HepG2 (cell line): ENCODE results near the gene C11orf68. TPM values are rescaled to one million over a fixed set of nuclear protein-coding genes. Genes with fewer than 3 reads are reported as not detected.

ENCODE experiments used
- FOSL2 ChIP-seq: sonication (generic); formaldehyde crosslinking; IDR thresholded peaks from 2 replicates; pipeline ENCODE4 v1.4.0; 2020; ENCODE audit warnings: missing genetic modification reagents
- HNRNPUL1 ChIP-seq: fragments of 200-400 bp; formaldehyde crosslinking; IDR thresholded peaks from 2 replicates; pipeline ENCODE4 v1.6.1; 2017; ENCODE audit warnings: low read depth, mild to moderate bottlenecking, low read length, moderate library complexity
- HOXD1 ChIP-seq: sonication (generic); formaldehyde crosslinking; IDR thresholded peaks from 2 replicates; pipeline ENCODE4 v1.5.0; 2020; ENCODE audit warnings: missing genetic modification reagents
- MED13 ChIP-seq: sonication (generic); formaldehyde crosslinking; IDR thresholded peaks from 2 replicates; pipeline ENCODE4 v1.5.0; 2020; ENCODE audit warnings: missing genetic modification reagents
- MYNN ChIP-seq: sonication (generic); formaldehyde crosslinking; IDR thresholded peaks from 2 replicates; pipeline ENCODE4 v1.4.0; 2020; ENCODE audit warnings: mild to moderate bottlenecking, low read depth, missing genetic modification reagents
- NFKB2 ChIP-seq: sonication (generic); formaldehyde crosslinking; IDR thresholded peaks from 2 replicates; pipeline ENCODE4 v1.4.0; 2020; ENCODE audit warnings: missing genetic modification reagents, borderline replicate concordance
- PCBP2 ChIP-seq: fragments of 200-400 bp; formaldehyde crosslinking; optimal IDR thresholded peaks from 2 replicates; pipeline ENCODE3; 2018; ENCODE audit warnings: low read length, low read depth; ENCODE audit not compliant: poor library complexity, severe bottlenecking
- RBM22 ChIP-seq: fragments of 200-400 bp; formaldehyde crosslinking; optimal IDR thresholded peaks from 2 replicates; pipeline ENCODE3; 2017; ENCODE audit warnings: mild to moderate bottlenecking, low read length, moderate library complexity
- RFX5 ChIP-seq: IDR thresholded peaks from 2 replicates; pipeline ENCODE4 v1.6.1; 2011; ENCODE audit warnings: low read depth, low read length, improper control_type of control experiment
- SALL1 ChIP-seq: sonication (generic); formaldehyde crosslinking; IDR thresholded peaks from 2 replicates; pipeline ENCODE4 v1.8.0; 2022; ENCODE audit warnings: mild to moderate bottlenecking, missing genetic modification reagents
- TARDBP ChIP-seq: sonication (generic); formaldehyde crosslinking; IDR thresholded peaks from 2 replicates; pipeline ENCODE4 v1.8.0; 2022; ENCODE audit warnings: mild to moderate bottlenecking, missing genetic modification reagents
- TCF7 ChIP-seq: sonication (generic); IDR thresholded peaks from 2 replicates; pipeline ENCODE4 v1.6.1; 2016; ENCODE audit warnings: antibody characterized with exemption, low read depth
- TRAFD1 ChIP-seq: sonication (generic); formaldehyde crosslinking; IDR thresholded peaks from 2 replicates; pipeline ENCODE4 v1.5.1; 2020; ENCODE audit warnings: missing genetic modification reagents, mild to moderate bottlenecking, borderline replicate concordance
- XBP1 ChIP-seq: sonication (generic); formaldehyde crosslinking; IDR thresholded peaks from 2 replicates; pipeline ENCODE4 v1.5.0; 2020; ENCODE audit warnings: missing genetic modification reagents
- ZNF205 ChIP-seq: IDR thresholded peaks from 2 replicates; pipeline ENCODE4 v1.6.1; 2018; ENCODE audit warnings: missing biosample characterization, missing genetic modification reagents
- ZNF33A ChIP-seq: sonication (generic); formaldehyde crosslinking; IDR thresholded peaks from 2 replicates; pipeline ENCODE4 v1.5.1; 2020; ENCODE audit warnings: missing genetic modification reagents, mild to moderate bottlenecking, moderate library complexity, borderline replicate concordance
- ZNF678 ChIP-seq: sonication (generic); formaldehyde crosslinking; IDR thresholded peaks from 2 replicates; pipeline ENCODE4 v1.4.0; 2020; ENCODE audit warnings: mild to moderate bottlenecking, missing genetic modification reagents
- ZNF781 ChIP-seq: sonication (generic); formaldehyde crosslinking; IDR thresholded peaks from 2 replicates; pipeline ENCODE4 v1.5.1; 2020; ENCODE audit warnings: borderline replicate concordance, mild to moderate bottlenecking, missing genetic modification reagents; ENCODE audit errors: not compliant biosample characterization
- polyA plus RNA-seq, 8 experiments: library from polyadenylated mRNA; depleted of rRNA in 3 of 8; stranded (reverse) in 7 of 8; unstranded in 1 of 8; fragments of >200 nt; fragmentation: Illumina TruSeq in 4 of 8; extraction: Trizol in 4 of 8; gene quantifications; 2 replicates each; pipeline versions ENCODE4 v1.2.1 to v1.2.3, GENCODE V29; 2011 to 2016; ENCODE audit warnings: low read depth in 4 of 8, missing spikeins in 1 of 8, mixed read lengths in 1 of 8; ENCODE audit not compliant: insufficient read depth in 1 of 8
- total RNA-seq, 5 experiments: library from RNA; depleted of rRNA; stranded (reverse); fragments of >200 nt; fragmentation: Illumina TruSeq; extraction: Trizol; gene quantifications; 2 replicates each; pipeline ENCODE4 v1.2.3, GENCODE V29; 2016; ENCODE audit warnings: low read depth in 1 of 5
- TF ChIP-seq, protein P1 (sequence below): sonication (generic); formaldehyde crosslinking; IDR thresholded peaks from 2 replicates; pipeline ENCODE4 v1.5.1; 2020; ENCODE audit warnings: mild to moderate bottlenecking, missing genetic modification reagents, moderate library complexity
- TF ChIP-seq, protein P2 (sequence below): sonication (generic); formaldehyde crosslinking; IDR thresholded peaks from 2 replicates; pipeline ENCODE4 v1.9.0; 2021; ENCODE audit warnings: missing genetic modification reagents, mild to moderate bottlenecking, borderline replicate concordance
- TF ChIP-seq, protein P3 (sequence below): sonication (generic); formaldehyde crosslinking; IDR thresholded peaks from 2 replicates; pipeline ENCODE4 v1.4.0; 2020; ENCODE audit warnings: missing genetic modification reagents

C11orf68 gene
- total and polyA plus RNA-seq, 2 of the 13 experiments (the other 11 are each of a cell fraction or from before 2014, with no cell fraction given) = 8.4 to 28.3 TPM

- TF ChIP-seq, protein P1, sequence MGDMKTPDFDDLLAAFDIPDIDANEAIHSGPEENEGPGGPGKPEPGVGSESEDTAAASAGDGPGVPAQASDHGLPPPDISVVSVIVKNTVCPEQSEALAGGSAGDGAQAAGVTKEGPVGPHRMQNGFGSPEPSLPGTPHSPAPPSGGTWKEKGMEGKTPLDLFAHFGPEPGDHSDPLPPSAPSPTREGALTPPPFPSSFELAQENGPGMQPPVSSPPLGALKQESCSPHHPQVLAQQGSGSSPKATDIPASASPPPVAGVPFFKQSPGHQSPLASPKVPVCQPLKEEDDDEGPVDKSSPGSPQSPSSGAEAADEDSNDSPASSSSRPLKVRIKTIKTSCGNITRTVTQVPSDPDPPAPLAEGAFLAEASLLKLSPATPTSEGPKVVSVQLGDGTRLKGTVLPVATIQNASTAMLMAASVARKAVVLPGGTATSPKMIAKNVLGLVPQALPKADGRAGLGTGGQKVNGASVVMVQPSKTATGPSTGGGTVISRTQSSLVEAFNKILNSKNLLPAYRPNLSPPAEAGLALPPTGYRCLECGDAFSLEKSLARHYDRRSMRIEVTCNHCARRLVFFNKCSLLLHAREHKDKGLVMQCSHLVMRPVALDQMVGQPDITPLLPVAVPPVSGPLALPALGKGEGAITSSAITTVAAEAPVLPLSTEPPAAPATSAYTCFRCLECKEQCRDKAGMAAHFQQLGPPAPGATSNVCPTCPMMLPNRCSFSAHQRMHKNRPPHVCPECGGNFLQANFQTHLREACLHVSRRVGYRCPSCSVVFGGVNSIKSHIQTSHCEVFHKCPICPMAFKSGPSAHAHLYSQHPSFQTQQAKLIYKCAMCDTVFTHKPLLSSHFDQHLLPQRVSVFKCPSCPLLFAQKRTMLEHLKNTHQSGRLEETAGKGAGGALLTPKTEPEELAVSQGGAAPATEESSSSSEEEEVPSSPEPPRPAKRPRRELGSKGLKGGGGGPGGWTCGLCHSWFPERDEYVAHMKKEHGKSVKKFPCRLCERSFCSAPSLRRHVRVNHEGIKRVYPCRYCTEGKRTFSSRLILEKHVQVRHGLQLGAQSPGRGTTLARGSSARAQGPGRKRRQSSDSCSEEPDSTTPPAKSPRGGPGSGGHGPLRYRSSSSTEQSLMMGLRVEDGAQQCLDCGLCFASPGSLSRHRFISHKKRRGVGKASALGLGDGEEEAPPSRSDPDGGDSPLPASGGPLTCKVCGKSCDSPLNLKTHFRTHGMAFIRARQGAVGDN (CRISPR knock-in tag) = peak; percentile 97
- TF ChIP-seq ZNF781 (CRISPR knock-in tag) = peak; percentile 58
- peak; percentile 92 for TF ChIP-seq FOSL2 (CRISPR knock-in tag)
- TF ChIP-seq, protein P2, sequence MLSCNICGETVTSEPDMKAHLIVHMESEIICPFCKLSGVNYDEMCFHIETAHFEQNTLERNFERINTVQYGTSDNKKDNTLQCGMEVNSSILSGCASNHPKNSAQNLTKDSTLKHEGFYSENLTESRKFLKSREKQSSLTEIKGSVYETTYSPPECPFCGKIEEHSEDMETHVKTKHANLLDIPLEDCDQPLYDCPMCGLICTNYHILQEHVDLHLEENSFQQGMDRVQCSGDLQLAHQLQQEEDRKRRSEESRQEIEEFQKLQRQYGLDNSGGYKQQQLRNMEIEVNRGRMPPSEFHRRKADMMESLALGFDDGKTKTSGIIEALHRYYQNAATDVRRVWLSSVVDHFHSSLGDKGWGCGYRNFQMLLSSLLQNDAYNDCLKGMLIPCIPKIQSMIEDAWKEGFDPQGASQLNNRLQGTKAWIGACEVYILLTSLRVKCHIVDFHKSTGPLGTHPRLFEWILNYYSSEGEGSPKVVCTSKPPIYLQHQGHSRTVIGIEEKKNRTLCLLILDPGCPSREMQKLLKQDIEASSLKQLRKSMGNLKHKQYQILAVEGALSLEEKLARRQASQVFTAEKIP (CRISPR knock-in tag) = no peak
- no peak for TF ChIP-seq RBM22
- peak; percentile 77 for TF ChIP-seq SALL1 (CRISPR knock-in tag)
- TF ChIP-seq TARDBP (CRISPR knock-in tag) = peak; percentile 63; the same call in 1 of the 2 replicates
- no peak for TF ChIP-seq XBP1 (CRISPR knock-in tag)
- TF ChIP-seq, protein P3, sequence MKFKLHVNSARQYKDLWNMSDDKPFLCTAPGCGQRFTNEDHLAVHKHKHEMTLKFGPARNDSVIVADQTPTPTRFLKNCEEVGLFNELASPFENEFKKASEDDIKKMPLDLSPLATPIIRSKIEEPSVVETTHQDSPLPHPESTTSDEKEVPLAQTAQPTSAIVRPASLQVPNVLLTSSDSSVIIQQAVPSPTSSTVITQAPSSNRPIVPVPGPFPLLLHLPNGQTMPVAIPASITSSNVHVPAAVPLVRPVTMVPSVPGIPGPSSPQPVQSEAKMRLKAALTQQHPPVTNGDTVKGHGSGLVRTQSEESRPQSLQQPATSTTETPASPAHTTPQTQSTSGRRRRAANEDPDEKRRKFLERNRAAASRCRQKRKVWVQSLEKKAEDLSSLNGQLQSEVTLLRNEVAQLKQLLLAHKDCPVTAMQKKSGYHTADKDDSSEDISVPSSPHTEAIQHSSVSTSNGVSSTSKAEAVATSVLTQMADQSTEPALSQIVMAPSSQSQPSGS (CRISPR knock-in tag) = peak; percentile 57; the same call in 1 of the 2 replicates
- TF ChIP-seq TCF7 = no peak
- peak; percentile 79; the same call in 1 of the 2 replicates for TF ChIP-seq NFKB2 (CRISPR knock-in tag)
- 0 out of 2 replicates have a peak, but pooled peaks have one; percentile 15 for TF ChIP-seq ZNF205
- TF ChIP-seq TRAFD1 = no peak
- no peak for TF ChIP-seq MYNN (CRISPR knock-in tag)
- TF ChIP-seq HOXD1 (CRISPR knock-in tag) = no peak
- TF ChIP-seq RFX5 = no peak
- no peak for TF ChIP-seq ZNF678
- TF ChIP-seq MED13 (CRISPR knock-in tag) = no peak
- peak; percentile 69; the same call in 1 of the 2 replicates for TF ChIP-seq ZNF33A (CRISPR knock-in tag)
- TF ChIP-seq PCBP2 = no peak
- TF ChIP-seq HNRNPUL1 = no peak
These were observed 19.3 kb downstream of the C11orf68 start (continued) for GRCh38 chr11:65899356-65900124.
